GM23338 (cell line): ENCODE results near the gene GATAD2A.

Experiments
- EZH2 ChIP-seq: fragments of 200-600 bp; sonication (generic); IDR thresholded peaks from one replicate; pipeline ENCODE4 v1.8.0; 2017; ENCODE audit warnings: antibody characterized with exemption, mild to moderate bottlenecking, low read depth; ENCODE audit not compliant: unreplicated experiment
- TF ChIP-seq, protein P1 (sequence below), 2 experiments: fragments of 200-600 bp in 1 of 2; sonication (generic) in 1 of 2; conservative IDR thresholded peaks; 2 replicates each; pipeline versions ENCODE4 v1.5.1 to v1.6.1; 2016 to 2017; ENCODE audit warnings: antibody characterized with exemption in 2 of 2, low read depth in 2 of 2, mild to moderate bottlenecking in 2 of 2, moderate library complexity in 1 of 2
- TF ChIP-seq, protein P2 (sequence below): IDR thresholded peaks from 2 replicates; pipeline ENCODE4 v1.6.1; 2016; ENCODE audit warnings: antibody characterized with exemption

DNA sequence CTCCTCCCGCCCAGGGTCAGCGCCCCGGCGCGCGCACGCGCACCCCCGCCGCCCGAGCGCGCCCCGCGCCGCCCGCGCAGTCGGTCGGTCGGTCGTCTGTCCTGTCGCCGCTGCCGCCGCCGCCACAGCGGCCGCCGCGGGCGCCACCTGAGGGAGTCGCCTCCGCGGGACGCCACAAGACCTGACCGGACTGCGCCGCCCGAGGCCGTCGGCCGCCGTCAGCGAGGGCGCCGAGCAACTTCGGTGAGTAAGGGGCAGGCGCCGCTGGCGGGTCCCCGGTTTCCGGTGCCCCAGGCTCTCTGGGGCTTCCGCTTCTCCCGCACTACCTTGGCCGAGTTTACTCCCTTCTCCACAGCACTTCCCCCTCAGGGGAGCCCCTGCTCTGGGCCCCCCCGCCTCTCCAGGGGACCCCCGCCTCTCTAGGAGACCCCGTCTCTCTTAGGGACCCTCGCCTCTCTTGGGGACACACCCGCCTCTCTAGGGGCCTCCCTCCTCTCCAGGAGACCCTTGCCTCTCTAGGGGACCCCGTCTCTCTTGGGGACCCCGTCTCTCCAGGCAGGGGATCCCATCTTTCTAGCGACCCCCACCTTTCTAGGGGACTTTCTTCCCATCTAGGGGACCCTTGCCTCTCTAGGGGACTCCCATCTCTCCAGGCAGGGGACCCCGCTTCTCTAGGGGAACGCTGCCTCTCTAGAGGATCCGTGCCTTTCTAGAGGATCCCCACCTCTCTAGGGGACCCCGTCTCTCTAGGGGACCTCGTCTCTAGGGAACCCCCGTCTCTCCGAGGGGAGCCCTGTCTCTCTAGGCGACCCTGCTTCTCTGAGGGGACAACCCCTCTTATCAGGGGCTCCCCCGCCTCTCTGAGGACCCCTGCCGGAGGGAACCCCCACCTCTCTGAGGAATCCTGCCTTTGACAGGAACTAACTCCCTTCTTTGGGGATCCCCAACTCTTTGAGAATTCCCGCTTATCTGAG, 19.3 kb upstream of the GATAD2A start:
- TF ChIP-seq, protein P1, sequence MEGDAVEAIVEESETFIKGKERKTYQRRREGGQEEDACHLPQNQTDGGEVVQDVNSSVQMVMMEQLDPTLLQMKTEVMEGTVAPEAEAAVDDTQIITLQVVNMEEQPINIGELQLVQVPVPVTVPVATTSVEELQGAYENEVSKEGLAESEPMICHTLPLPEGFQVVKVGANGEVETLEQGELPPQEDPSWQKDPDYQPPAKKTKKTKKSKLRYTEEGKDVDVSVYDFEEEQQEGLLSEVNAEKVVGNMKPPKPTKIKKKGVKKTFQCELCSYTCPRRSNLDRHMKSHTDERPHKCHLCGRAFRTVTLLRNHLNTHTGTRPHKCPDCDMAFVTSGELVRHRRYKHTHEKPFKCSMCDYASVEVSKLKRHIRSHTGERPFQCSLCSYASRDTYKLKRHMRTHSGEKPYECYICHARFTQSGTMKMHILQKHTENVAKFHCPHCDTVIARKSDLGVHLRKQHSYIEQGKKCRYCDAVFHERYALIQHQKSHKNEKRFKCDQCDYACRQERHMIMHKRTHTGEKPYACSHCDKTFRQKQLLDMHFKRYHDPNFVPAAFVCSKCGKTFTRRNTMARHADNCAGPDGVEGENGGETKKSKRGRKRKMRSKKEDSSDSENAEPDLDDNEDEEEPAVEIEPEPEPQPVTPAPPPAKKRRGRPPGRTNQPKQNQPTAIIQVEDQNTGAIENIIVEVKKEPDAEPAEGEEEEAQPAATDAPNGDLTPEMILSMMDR (conservative IDR thresholded peaks at IDR 0.05; ENCODE audit: low read depth in 2 of 2) = peak; percentile 36 to 43
- TF ChIP-seq, protein P2, sequence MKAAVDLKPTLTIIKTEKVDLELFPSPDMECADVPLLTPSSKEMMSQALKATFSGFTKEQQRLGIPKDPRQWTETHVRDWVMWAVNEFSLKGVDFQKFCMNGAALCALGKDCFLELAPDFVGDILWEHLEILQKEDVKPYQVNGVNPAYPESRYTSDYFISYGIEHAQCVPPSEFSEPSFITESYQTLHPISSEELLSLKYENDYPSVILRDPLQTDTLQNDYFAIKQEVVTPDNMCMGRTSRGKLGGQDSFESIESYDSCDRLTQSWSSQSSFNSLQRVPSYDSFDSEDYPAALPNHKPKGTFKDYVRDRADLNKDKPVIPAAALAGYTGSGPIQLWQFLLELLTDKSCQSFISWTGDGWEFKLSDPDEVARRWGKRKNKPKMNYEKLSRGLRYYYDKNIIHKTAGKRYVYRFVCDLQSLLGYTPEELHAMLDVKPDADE = no peak
- no peak for TF ChIP-seq EZH2
